B cell (primary cell): ENCODE results near the gene ARMC5.

ENCODE experiments used
- EZH2 ChIP-seq: IDR thresholded peaks from 2 replicates; pipeline ENCODE4 v1.6.1; 2012; ENCODE audit warnings: borderline replicate concordance, low read depth, mild to moderate bottlenecking, moderate library complexity, low read length; ENCODE audit not compliant: insufficient read depth, poor library complexity, severe bottlenecking
- TF ChIP-seq, protein P1 (sequence below): fragments of 200-600 bp; IDR thresholded peaks from one replicate; pipeline ENCODE4 v1.8.0; 2022; ENCODE audit warnings: antibody characterized with exemption, mild to moderate bottlenecking

GRCh38 chr16:31474773-31475738 lies 15.8 kb downstream of the ARMC5 start:
- TF ChIP-seq, protein P1, sequence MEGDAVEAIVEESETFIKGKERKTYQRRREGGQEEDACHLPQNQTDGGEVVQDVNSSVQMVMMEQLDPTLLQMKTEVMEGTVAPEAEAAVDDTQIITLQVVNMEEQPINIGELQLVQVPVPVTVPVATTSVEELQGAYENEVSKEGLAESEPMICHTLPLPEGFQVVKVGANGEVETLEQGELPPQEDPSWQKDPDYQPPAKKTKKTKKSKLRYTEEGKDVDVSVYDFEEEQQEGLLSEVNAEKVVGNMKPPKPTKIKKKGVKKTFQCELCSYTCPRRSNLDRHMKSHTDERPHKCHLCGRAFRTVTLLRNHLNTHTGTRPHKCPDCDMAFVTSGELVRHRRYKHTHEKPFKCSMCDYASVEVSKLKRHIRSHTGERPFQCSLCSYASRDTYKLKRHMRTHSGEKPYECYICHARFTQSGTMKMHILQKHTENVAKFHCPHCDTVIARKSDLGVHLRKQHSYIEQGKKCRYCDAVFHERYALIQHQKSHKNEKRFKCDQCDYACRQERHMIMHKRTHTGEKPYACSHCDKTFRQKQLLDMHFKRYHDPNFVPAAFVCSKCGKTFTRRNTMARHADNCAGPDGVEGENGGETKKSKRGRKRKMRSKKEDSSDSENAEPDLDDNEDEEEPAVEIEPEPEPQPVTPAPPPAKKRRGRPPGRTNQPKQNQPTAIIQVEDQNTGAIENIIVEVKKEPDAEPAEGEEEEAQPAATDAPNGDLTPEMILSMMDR: no peak
- no peak for TF ChIP-seq EZH2
